Brain microvascular endothelial cell (primary cell): ENCODE data around the gene HOXA6.

Experiments
- DNase-seq: peaks from one replicate; pipeline ENCODE4 v3.0.0-alpha.2; 2020
- H3K27ac ChIP-seq: fragments of 250-450 bp; sonication (Bioruptor Pico); 2 replicates; pipeline ENCODE4 v1.5.1; 2020; ENCODE audit warnings: mild to moderate bottlenecking, moderate library complexity
- H3K27me3 ChIP-seq: fragments of 250-450 bp; sonication (Bioruptor Pico); replicated peaks from 2 replicates; pipeline ENCODE4 v1.5.1; 2020; ENCODE audit warnings: mild to moderate bottlenecking
- H3K36me3 ChIP-seq: fragments of 250-450 bp; sonication (Bioruptor Pico); replicated peaks from 2 replicates; pipeline ENCODE4 v1.5.1; 2020; ENCODE audit warnings: mild to moderate bottlenecking
- H3K4me3 ChIP-seq: 2 replicates; pipeline ENCODE4 v1.5.1; 2011; ENCODE audit warnings: low read depth, mild to moderate bottlenecking, control low read depth, low read length, moderate library complexity
- CTCF ChIP-seq: IDR thresholded peaks from 2 replicates; pipeline ENCODE4 v1.5.1; 2011; ENCODE audit warnings: low read depth, mild to moderate bottlenecking, moderate library complexity, low read length, control low read depth, inconsistent platforms; ENCODE audit errors: missing control alignments
- in situ Hi-C: cut with HindIII; loops from 2 replicates; pipeline ENCODE4 v1.10.0; 2017; ENCODE audit warnings: low sequenced_read_pairs, low pct_ligation_motif_present

HOXA6 gene

GRCh38 chr7:27131390-27131819 lies 16.2 kb downstream of the HOXA6 start:
- Histone ChIP-seq H3K4me3 (no peak overlapping the region), H3K27ac (no peak overlapping the region)

GRCh38 chr7:27130540-27131389 lies 16.8 kb downstream of the HOXA6 start, which contains the start of gene HOXA4:
TSS of gene HOXA4 (minus strand) at chr7:27130757. CDS start at chr7:27130733, 24 bp downstream.
- Histone ChIP-seq H3K27ac (no peak within 1 kb of the TSS), H3K27me3 (peaks cover 92% of the 10 kb centered on the region), H3K36me3 (no peaks in the 10 kb centered on the region), H3K4me3 (peak within 1 kb of the TSS; percentile 42)
- no peak for TF ChIP-seq CTCF
- in situ Hi-C loops = no loop called here
- DNase-seq = no peak

More at GRCh38 chr7:27131390-27131819, 16.2 kb downstream of the HOXA6 start:
- no peak for TF ChIP-seq CTCF
- in situ Hi-C loops = no loop called here
- Histone ChIP-seq H3K36me3 (no peaks in the 10 kb centered on the region), H3K27me3 (peaks cover 95% of the 10 kb centered on the region)
- no peak for DNase-seq

GRCh38 chr7:27129729-27130539 lies 17.6 kb downstream of the HOXA6 start:
- in situ Hi-C loops = loop anchor here (10.0 kb wide), 1 partner anchor 275 kb away; no protein-coding TSS in a partner anchor
- TF ChIP-seq CTCF = no peak
- H3K4me3 ChIP-seq = peak overlapping the region; percentile 30
- DNase-seq = no peak
- peaks cover 92% of the 10 kb centered on the region for H3K27me3 ChIP-seq
- no peak overlapping the region for H3K27ac ChIP-seq
- H3K36me3 ChIP-seq = no peaks in the 10 kb centered on the region

GRCh38 chr7:27128776-27129728 lies 18.5 kb downstream of the HOXA6 start:
- DNase-seq = no peak
- peaks cover 92% of the 10 kb centered on the region for H3K27me3 ChIP-seq
- H3K27ac ChIP-seq = no peak overlapping the region
- H3K36me3 ChIP-seq = no peaks in the 10 kb centered on the region
- in situ Hi-C loops = loop anchor here (10.0 kb wide), 1 partner anchor 274 kb away; no protein-coding TSS in a partner anchor
- peak overlapping the region; percentile 15 for H3K4me3 ChIP-seq
- no peak for TF ChIP-seq CTCF

GRCh38 chr7:27128034-27128433 lies 19.5 kb downstream of the HOXA6 start:
- no peak overlapping the region for H3K4me3 ChIP-seq
- no peak for TF ChIP-seq CTCF
- H3K36me3 ChIP-seq = no peaks in the 10 kb centered on the region
- no peak overlapping the region for H3K27ac ChIP-seq
- in situ Hi-C loops = loop anchor here (10.0 kb wide), 1 partner anchor 273 kb away; no protein-coding TSS in a partner anchor
- DNase-seq = no peak
- peaks cover 92% of the 10 kb centered on the region for H3K27me3 ChIP-seq
